ENCODE data around the gene EPAS1. TPM values are rescaled to one million over a fixed set of nuclear protein-coding genes. Genes with fewer than 3 reads are reported as not detected.

EPAS1 gene
- total and polyA plus RNA-seq, 2 of the 13 experiments (the other 11 are each of a cell fraction or from before 2014, with no cell fraction given), result 47.1 to 182 TPM

DNA sequence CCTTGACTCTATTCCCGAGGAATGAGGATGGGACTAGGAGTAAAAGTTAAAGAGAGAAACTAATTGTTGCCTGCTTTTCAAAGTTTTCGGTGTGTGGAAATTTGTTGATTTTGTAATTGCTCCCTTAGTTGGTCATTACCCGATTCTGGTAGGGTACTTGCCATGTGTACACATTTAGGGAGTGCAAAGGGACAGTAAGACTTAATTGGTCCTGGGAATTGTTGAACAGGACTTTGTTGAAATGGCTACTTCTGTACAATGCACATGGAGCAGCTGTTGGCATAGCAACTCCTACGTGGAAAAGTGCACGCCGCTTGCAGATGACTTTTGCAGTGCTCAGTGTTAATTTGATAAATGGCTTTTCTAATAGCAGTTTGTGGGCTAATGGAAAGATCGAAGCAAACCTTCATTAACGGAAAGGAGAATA, 22.9 kb downstream of the EPAS1 start (continued):
- TF ChIP-seq, protein P1, sequence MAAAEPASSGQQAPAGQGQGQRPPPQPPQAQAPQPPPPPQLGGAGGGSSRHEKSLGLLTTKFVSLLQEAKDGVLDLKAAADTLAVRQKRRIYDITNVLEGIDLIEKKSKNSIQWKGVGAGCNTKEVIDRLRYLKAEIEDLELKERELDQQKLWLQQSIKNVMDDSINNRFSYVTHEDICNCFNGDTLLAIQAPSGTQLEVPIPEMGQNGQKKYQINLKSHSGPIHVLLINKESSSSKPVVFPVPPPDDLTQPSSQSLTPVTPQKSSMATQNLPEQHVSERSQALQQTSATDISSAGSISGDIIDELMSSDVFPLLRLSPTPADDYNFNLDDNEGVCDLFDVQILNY (CRISPR knock-in tag; conservative IDR thresholded peaks at IDR 0.05), result no peak
- TF ChIP-seq ZNF501 (CRISPR knock-in tag; IDR thresholded peaks at IDR 0.05), result no peak
- TF ChIP-seq ZNF230 (CRISPR knock-in tag; IDR thresholded peaks at IDR 0.05), result no peak
- no peak for TF ChIP-seq SMC3 (IDR thresholded peaks at IDR 0.05; ENCODE audit: low read length)

DNA sequence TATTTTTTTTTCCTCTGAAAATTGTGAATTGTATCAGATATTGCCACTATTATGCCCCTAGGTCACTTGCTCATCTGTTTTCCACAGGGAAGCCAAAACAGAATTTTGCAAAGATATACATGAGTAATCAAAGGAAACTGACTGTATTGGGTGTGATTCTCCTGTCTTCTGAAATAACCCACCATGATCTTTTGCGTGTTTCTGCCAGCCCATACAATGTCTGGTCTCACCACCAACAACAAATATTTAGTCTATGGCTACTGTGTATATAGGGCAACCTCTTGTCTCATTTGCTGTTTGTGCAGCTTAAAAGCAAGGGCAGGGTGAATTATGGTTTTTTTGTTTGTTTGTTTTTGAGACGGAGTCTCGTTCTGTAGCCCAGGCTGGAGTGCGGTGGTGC, 26.5 kb downstream of the EPAS1 start:
- no peak for DNase-seq (ENCODE audit: low spot score)
- ChIA-PET POLR2A (interaction anchor here (1.0 kb wide), 1 partner anchor 21 kb away, joined by 3 read pairs; no protein-coding TSS in a partner anchor), CTCF (ENCODE audit: low intra/inter-chr PET ratio, low total read pairs) (no interaction called here)
- H3K27me3 ChIP-seq (ENCODE audit: control insufficient read depth in 1 of 2, insufficient read depth in 2 of 2, low read length in 2 of 2), result no peaks in the 10 kb centered on the region
- no peak; the same call in 2 of the 3 replicates for ATAC-seq
- no TSS peak for BruUV-seq (replicated peaks)
- in situ Hi-C loops (cut with HindIII; ENCODE audit: extremely low pct_ligation_motif_present, low pct_unique_long_range_greater_than_20kb) (no loop called here), intact Hi-C loops (cut with micrococcal nuclease; ENCODE audit: unreplicated experiment) (no loop called here)
- FAIRE-seq, result no peak
- WGBS (ENCODE audit: low lambda C conversion rate), result 50% methylated on average over 4 of the region's 4 CpGs
- H4K20me1 ChIP-seq (ENCODE audit: insufficient read depth, low read length), result peaks cover 21% of the 10 kb centered on the region
- H3K4me1 ChIP-seq (ENCODE audit: insufficient read depth, low read length), result peaks cover 100% of the 10 kb centered on the region
- H2AFZ ChIP-seq (ENCODE audit: low read length), result no peak overlapping the region
- peaks cover 0 to 2% of the 10 kb centered on the region in 2 experiments; a peak in 2 of 5 replicates for H3K36me3 ChIP-seq (replicated peaks in 1 of 2; ENCODE audit: control insufficient read depth in 1 of 2, insufficient read depth in 2 of 2, low read length in 2 of 2)
- no peaks in the 10 kb centered on the region for H3K9me3 ChIP-seq (ENCODE audit: low read length)
- H3K4me3 ChIP-seq (replicated peaks in 1 of 3; ENCODE audit: insufficient read depth in 1 of 3, low read depth in 2 of 3, low read length in 3 of 3), result no peak overlapping the region
- no peak overlapping the region for H3K9ac ChIP-seq (ENCODE audit: insufficient read depth, low read depth, low read length)
- peaks cover 98% of the 10 kb centered on the region for H3K79me2 ChIP-seq (ENCODE audit: insufficient read depth, low read length)
- no peak overlapping the region for H3K27ac ChIP-seq (ENCODE audit: extremely low read length, insufficient read depth, low read length)
- no peak overlapping the region for H3K4me2 ChIP-seq (ENCODE audit: low read depth, low read length)
- TF ChIP-seq GATAD2A (CRISPR knock-in tag; IDR thresholded peaks at IDR 0.05) (peak; percentile 68), ZNF12 (CRISPR knock-in tag; IDR thresholded peaks at IDR 0.05) (no peak), KLF16 (CRISPR knock-in tag; IDR thresholded peaks at IDR 0.05) (no peak), LCORL (IDR thresholded peaks at IDR 0.05) (no peak), LCORL (CRISPR knock-in tag; IDR thresholded peaks at IDR 0.05) (no peak), SRF (IDR thresholded peaks at IDR 0.05; ENCODE audit: low read depth, low read length) (no peak), NKX3-1 (CRISPR knock-in tag; IDR thresholded peaks at IDR 0.05) (no peak), HDAC2 (CRISPR knock-in tag; IDR thresholded peaks at IDR 0.05) (no peak), SOX6 (IDR thresholded peaks at IDR 0.05) (no peak), SOX6 (CRISPR knock-in tag; IDR thresholded peaks at IDR 0.05) (peak; percentile 41; the same call in 1 of the 2 replicates), CENPT (CRISPR knock-in tag; IDR thresholded peaks at IDR 0.05; ENCODE audit: low read depth) (no peak), ZNF460 (CRISPR knock-in tag; IDR thresholded peaks at IDR 0.05; ENCODE audit: borderline replicate concordance) (no peak)
- TF ChIP-seq, protein P2, sequence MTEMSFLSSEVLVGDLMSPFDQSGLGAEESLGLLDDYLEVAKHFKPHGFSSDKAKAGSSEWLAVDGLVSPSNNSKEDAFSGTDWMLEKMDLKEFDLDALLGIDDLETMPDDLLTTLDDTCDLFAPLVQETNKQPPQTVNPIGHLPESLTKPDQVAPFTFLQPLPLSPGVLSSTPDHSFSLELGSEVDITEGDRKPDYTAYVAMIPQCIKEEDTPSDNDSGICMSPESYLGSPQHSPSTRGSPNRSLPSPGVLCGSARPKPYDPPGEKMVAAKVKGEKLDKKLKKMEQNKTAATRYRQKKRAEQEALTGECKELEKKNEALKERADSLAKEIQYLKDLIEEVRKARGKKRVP (CRISPR knock-in tag; IDR thresholded peaks at IDR 0.05), result no peak
- TF ChIP-seq, protein P3, sequence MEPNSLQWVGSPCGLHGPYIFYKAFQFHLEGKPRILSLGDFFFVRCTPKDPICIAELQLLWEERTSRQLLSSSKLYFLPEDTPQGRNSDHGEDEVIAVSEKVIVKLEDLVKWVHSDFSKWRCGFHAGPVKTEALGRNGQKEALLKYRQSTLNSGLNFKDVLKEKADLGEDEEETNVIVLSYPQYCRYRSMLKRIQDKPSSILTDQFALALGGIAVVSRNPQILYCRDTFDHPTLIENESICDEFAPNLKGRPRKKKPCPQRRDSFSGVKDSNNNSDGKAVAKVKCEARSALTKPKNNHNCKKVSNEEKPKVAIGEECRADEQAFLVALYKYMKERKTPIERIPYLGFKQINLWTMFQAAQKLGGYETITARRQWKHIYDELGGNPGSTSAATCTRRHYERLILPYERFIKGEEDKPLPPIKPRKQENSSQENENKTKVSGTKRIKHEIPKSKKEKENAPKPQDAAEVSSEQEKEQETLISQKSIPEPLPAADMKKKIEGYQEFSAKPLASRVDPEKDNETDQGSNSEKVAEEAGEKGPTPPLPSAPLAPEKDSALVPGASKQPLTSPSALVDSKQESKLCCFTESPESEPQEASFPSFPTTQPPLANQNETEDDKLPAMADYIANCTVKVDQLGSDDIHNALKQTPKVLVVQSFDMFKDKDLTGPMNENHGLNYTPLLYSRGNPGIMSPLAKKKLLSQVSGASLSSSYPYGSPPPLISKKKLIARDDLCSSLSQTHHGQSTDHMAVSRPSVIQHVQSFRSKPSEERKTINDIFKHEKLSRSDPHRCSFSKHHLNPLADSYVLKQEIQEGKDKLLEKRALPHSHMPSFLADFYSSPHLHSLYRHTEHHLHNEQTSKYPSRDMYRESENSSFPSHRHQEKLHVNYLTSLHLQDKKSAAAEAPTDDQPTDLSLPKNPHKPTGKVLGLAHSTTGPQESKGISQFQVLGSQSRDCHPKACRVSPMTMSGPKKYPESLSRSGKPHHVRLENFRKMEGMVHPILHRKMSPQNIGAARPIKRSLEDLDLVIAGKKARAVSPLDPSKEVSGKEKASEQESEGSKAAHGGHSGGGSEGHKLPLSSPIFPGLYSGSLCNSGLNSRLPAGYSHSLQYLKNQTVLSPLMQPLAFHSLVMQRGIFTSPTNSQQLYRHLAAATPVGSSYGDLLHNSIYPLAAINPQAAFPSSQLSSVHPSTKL (CRISPR knock-in tag; IDR thresholded peaks at IDR 0.05), result peak; percentile 27; the same call in 1 of the 2 replicates
- TF ChIP-seq, protein P4, sequence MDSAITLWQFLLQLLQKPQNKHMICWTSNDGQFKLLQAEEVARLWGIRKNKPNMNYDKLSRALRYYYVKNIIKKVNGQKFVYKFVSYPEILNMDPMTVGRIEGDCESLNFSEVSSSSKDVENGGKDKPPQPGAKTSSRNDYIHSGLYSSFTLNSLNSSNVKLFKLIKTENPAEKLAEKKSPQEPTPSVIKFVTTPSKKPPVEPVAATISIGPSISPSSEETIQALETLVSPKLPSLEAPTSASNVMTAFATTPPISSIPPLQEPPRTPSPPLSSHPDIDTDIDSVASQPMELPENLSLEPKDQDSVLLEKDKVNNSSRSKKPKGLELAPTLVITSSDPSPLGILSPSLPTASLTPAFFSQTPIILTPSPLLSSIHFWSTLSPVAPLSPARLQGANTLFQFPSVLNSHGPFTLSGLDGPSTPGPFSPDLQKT (CRISPR knock-in tag; IDR thresholded peaks at IDR 0.05; ENCODE audit: borderline replicate concordance), result no peak
